GM19043 (cell line): Measurements from ENCODE around the gene NDEL1.
"Not testable (repeated sequence)": the region's sequence is repeated elsewhere in the genome, so short reads cannot be mapped to it uniquely, and the experiment has no call there.

Experiments used
- ATAC-seq: cut with Tn5 transposase; IDR thresholded peaks from one replicate; pipeline ENCODE4 v1.9.1; 2021; ENCODE audit warnings: low read depth; ENCODE audit not compliant: unreplicated experiment

The NDEL1 gene, protein sequence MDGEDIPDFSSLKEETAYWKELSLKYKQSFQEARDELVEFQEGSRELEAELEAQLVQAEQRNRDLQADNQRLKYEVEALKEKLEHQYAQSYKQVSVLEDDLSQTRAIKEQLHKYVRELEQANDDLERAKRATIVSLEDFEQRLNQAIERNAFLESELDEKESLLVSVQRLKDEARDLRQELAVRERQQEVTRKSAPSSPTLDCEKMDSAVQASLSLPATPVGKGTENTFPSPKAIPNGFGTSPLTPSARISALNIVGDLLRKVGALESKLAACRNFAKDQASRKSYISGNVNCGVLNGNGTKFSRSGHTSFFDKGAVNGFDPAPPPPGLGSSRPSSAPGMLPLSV

DNA sequence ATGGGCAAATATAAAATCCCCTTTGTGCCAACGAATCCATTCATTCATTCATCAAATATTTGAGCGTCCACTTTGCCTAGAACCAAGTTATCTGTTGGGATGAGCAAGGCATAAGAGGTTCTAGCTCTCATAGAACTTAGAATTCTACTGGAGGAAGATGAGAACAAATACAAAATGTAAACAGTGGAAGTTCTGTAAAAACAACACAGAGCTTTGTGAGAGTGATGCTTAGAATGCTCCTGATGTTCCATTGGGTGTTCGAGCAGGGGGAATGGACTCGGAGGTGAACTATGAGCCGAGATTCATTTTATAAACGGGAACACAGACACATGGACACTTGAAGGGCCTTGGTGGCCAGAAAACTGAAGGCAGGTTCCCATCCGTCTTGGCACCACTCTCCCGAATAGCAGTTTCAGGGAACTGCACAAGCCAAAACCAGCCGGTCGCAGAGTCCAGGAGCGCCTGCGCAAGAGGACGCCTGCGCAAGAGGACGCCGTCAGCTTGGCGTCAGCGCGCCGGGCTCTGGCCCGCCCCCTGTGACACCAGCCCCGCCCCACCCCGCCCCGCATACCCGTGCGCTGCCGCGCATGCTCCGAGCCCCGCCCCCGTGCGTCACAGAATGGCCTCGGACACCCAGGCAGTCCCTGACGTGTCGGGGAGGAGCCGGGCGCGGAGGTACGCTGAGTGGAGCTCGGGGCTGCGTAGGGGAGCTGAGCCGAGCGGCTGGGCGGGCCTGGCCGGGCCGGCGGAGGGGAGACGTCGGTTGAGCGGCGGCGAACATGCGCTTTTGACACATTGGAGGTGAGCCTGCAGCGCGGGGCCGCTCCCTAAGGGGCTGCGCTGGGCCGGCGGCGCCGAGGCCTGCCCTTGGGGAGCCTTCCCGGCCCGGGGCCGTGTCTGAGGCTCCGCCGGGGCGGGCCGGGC is at the start of gene NDEL1:
Gene NDEL1 (plus strand): TSS at position 640 of the 924 bp plus-strand sequence. CDS start 8,388 bp downstream, outside the sequence.
- ATAC-seq: peak; percentile 98

DNA sequence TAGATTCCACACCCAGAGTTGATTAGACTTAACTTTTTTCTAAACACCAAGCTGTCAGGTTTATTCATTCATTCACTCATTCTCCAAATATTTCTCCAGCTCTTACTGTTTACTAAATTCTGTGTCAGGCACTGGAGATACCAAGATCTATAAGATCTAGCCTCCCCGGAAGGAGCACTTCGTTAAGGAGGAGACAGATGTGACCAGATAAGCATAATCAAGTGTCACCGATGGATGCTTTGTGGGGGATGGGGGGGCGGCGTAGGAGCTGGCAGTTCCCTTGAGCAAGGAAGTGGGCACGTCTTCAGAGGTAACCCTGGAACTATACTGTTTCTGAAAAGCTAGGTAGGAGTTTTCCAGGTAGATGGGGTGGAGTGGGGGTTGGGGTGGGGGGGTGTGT is 48.8 kb upstream of the NDEL1 start:
- no peak for ATAC-seq

DNA sequence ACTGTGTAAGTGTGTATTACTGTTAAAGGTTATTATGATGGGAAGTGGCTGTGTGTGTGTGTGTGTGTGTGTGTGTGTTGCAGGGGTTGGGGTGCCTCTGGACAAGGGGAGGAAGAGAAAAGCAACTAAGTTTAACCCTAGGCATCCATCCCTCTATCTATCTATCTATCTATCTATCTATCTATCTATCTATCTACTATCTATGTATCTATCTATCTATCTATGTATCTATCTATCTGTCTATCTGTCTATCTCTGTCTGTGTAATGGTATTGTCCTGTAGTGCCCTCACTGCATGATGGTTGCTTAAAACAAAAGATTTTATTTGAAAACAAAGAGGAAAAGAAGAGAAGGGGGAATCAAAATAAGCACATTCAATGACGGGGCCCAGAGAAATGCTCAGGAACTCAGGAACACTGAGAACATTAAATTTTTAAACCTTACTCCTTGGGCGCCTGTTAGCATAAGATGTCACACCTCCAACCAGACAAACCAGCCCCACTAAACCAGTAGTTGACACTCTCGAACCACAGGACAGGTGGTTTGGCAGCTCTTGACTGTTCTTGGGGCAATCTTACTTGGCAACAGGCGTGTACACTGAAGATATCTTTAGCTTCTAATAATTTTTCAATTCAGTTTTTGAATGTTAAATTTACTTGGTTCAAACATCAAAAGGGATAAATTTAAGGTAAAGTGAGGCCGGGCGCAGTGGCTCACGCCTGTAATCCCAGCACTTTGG is 47.6 kb upstream of the NDEL1 start:
- ATAC-seq: no peak

GRCh38 chr17:8391711-8392110 is 44.0 kb upstream of the NDEL1 start:
- ATAC-seq: no peak

DNA sequence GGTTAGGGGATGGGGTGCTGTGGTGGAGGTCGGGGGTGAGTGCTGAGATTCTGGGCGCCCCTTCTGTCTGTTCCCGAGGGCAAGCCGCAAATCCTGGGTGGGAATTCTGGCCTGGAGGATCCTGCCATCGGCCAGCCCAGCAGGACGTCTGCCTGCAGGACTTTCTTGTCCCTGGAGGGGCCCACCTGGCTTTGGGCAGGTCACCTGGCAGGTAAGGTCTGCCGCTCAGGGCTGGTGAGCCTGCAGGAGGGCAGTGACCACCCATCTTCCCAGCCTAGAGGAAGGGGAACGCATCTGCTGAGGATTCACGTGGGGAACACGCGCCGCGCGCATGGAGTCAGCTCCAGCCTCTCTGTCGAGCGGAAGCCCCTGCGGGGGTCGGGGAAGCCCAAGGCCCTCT is 43.4 kb upstream of the NDEL1 start:
- no peak for ATAC-seq

DNA sequence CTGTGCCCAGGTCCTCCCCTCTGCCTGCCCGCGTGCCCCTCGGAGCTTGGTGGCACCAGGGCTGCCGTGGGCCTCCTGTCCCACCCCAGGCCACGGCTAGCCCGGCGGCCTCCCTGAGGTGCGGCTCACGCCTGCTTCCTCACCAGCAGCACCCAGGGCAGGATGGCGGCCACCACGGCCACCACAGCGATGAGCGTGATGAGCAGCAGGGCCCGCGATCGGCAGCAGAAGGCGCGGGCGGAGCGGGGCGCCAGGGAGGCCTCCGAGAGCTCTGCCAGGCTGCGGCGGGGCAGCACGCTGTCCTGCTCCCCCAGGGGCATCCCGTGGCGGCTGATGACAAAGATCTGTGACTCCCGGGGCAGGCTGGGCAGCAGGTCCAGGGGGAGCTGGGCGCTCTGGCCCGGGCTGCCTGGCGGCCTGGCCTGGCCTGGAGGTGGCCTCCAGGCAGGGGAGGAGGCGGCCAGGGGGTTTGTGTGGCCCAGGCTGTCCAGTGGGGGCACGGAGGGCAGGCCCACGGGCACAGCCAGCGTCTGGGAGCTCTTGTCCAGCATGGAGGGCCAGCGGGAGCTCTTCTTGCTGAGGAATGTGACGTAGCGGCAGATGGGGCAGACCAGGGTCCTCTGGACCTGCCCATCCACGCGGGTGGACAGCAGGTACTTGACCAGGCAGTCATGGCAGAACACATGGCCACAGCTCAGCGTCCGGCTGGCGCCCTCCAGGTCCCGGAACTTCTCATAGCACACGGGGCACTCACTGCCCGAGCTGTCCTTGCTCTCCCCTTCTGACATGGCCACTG is 42.8 kb upstream of the NDEL1 start:
- ATAC-seq: no peak

DNA sequence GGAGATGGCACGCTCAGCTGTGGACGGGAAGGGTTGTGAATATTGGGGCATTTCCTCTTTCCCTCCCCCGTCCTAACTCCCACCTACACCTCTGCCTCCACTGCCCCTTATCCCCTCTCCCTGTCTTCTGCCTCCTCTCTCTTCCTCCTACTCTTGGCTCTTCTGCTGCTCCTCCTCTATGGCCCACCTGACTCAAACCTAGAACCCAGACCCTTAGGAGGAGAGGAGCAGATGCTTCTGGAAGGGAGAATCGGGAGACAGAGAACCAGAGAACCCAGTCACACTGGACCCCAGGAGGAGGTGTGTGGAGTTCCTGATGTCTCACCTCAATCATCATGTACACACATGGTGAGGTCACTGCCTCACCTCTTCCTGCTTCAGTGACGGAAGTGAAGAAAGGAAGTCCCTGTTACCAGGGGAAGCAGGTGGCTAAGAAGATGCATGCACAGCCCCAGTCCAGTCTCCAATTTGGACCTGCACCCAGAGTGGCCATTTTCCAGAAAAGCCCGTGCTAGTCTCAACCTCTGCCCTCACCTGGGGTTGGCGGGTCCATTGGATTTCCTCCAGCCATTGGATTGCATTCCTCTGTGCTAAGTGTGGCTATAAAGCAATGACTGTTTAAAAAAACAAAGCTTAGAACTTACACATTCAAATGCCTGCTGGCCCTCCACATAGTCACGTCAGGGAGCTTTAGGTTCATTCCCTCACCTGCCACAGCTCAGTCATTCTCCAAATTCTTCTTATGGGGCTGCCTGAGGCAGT is 42.0 kb upstream of the NDEL1 start:
- ATAC-seq: no peak

- not testable (repeated sequence) for ATAC-seq
Measured at GRCh38 chr17:8394497-8394896, 41.2 kb upstream of the NDEL1 start.

GRCh38 chr17:8397636-8398035 is 38.0 kb upstream of the NDEL1 start, which contains the start of gene RNF222:
Gene RNF222 (minus strand): TSS chr17:8397827. CDS start chr17:8393461, 4,366 bp downstream.
- no peak for ATAC-seq

DNA sequence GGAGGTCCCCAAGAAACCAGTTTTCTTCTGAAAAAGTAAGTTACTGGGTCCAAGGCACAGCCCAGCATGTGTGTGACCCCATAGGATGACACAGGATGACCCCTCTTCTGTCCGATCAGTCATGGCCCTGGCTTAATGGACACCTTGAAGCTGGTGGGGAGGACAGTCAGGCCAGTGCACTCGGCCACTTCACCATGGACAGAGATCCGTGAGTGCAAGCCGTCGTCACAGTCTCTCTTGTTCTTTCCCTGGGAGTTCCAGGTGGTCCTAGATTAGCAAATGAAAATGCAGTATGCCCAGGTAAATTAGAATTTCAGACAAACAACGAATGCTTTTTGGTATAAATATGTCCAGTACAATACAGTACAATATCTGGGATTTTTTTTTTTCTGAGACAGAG is 36.7 kb upstream of the NDEL1 start:
- no peak for ATAC-seq

DNA sequence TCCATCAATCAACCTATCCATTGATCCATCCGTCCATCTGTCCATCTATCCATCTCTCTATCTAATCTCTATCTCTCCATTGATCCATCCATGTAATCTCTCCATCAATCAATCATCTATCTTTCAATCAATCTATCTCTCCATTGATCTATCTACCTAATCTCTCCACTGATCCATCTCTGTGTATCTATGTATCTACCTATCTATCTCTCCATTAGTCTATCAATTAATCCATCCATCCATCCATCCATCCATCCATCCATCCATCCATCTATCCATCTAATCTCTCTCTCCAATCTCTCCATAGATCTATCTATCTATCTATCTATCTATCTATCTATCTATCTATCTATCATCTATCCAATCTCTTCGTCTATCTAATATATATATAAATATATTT is 34.6 kb upstream of the NDEL1 start:
- ATAC-seq: no peak

DNA sequence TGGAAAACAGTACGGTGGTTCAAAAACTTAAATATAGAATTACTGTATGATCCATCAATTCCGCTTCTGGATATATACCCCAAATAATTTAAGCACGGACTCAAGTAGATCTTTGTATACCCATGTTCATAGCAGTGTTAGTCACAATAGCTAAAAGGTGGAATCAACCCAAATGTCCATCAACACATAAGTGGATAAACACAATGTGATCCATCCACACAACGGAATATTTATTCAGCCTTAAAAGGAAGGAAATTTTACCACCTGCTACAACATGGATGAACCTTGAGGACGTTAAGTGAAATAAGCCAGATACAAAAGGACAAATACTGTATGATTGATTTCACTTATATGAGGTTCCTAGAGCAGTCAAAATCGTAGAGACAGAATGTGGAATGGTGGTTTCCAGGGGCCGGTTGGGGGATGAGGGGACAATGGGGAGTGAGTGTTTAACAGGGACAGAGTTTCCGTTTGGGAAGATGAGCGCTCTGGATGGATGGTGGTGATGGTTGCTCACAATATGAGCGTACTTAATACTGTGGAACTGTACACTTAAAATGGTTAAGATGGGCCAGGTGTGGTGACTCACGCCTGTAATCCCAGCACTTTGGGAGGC is 32.7 kb upstream of the NDEL1 start:
- no peak for ATAC-seq

DNA sequence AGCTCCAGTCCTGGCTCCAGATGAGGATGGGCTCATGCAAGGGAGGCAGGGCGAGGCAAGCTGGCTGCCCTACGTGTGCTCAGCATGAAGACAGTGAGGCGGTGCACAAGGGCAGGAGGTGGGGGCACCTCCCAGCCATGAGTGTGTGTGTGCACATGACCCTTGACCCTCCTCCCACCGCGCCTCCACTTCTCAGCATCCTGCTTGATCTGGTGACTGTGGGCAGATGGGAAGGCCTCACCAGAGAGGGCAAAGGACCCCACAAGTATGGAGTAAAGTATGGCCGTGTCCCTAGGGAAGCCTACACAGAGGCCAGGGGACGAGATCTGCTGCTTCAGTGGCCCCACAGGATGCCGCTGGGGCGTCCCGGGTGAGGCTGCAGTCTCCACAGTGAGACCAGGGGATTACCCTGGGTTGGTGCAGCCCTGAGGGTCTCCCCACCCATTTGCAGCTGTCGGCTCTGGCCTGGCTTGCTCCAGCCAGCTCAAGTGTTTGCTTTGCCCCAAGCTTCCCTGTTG is 30.1 kb upstream of the NDEL1 start:
- ATAC-seq: no peak

- no peak for ATAC-seq
Measured at GRCh38 chr17:8406174-8406573, 29.5 kb upstream of the NDEL1 start.

- ATAC-seq: no peak
Measured at GRCh38 chr17:8408371-8408770, 27.3 kb upstream of the NDEL1 start.

GRCh38 chr17:8409966-8410882 is 25.5 kb upstream of the NDEL1 start:
- no peak for ATAC-seq

DNA sequence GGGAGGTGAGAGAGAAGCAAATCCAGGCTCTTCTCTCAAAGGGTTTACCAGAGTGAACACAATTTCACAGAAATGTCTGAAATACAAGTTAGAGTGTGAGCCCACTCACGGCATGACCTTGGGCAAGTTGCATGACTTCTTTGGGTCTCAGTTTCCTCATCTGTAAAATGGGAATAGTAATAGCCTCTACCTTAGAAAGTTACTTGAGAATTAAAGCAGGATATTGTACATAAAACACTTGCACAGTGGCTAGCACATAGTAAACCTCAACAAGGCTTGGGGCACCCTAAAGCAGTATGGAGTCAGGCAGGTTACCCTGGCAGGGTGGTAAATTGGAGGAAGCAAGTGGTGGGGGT is 24.8 kb upstream of the NDEL1 start:
- ATAC-seq: no peak

- ATAC-seq: no peak
Measured at GRCh38 chr17:8412089-8412488, 23.6 kb upstream of the NDEL1 start.
